Tibial artery (tissue), 4 donors: ENCODE data around the gene FCAR.
"Not testable (repeated sequence)": the region's sequence is repeated elsewhere in the genome, so short reads cannot be mapped to it uniquely, and the experiment has no call there.

Source experiments
- DNase-seq, 2 donors: peaks; one replicate each; pipeline ENCODE4 v3.0.0-alpha.2; 2019
- H3K27ac ChIP-seq, 2 donors: fragments of 200-600 bp; sonication (generic) in 1 of 2; 1 replicate in 1 of 2; 2 replicates in 1 of 2; pipeline ENCODE4 v1.5.1; 2018 to 2019; ENCODE audit warnings: mild to moderate bottlenecking in 1 of 2
- H3K27me3 ChIP-seq, 2 donors: fragments of 200-600 bp; sonication (generic) in 1 of 2; one replicate each; pipeline versions ENCODE4 v1.5.1 to v1.6.0; 2016 to 2019
- H3K36me3 ChIP-seq, 3 donors: fragments of 200-600 bp; sonication (generic) in 2 of 3; one replicate each; pipeline ENCODE4 v1.5.1; 2016 to 2019; ENCODE audit warnings: mild to moderate bottlenecking in 2 of 3
- H3K4me1 ChIP-seq, 4 donors: fragments of 200-600 bp; sonication (generic) in 2 of 4; 1 replicate in 3 of 4; 2 replicates in 1 of 4; pipeline ENCODE4 v1.5.1; 2016 to 2019
- H3K4me3 ChIP-seq, 2 donors: fragments of 200-600 bp; sonication (generic) in 1 of 2; 1 replicate in 1 of 2; 2 replicates in 1 of 2; pipeline ENCODE4 v1.5.1; 2018 to 2019; ENCODE audit warnings: mild to moderate bottlenecking in 2 of 2
- H3K9me3 ChIP-seq, 3 donors: fragments of 200-600 bp; sonication (generic) in 1 of 3; one replicate each; pipeline ENCODE4 v1.5.1; 2016 to 2019
- intact Hi-C: fragments of 100-400 bp; cut with DNase I; formaldehyde crosslinking; loops from one replicate; pipeline ENCODE4 v1.15.0; 2023; ENCODE audit warnings: low total_unique reads
- TF ChIP-seq, protein P1 (sequence below), 2 experiments: fragments of 200-600 bp in 1 of 2; fragments of 450-650 bp in 1 of 2; IDR thresholded peaks; one replicate each; pipeline ENCODE4 v1.5.1; 2017 to 2019; ENCODE audit warnings: antibody characterized with exemption in 2 of 2, mild to moderate bottlenecking in 1 of 2, moderate library complexity in 1 of 2

Gene FCAR

DNA sequence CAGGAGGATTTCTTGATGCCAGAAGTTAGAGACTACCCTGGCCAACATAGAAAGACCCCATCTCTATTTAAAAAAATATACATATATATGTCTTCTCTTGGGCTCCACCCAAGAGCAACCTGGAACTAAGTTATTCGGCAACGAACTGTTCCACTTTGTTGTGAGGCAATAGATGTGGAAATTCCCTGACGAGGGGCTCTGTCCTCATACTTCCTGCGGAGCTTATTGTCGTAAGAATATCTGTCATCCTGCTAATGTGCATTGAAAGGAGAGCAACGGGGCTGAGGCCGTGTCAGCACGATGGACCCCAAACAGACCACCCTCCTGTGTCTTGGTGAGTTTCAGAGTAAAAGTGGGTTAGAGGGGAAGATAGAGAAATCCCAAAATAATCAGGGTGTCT, at the start of gene FCAR:
FCAR (plus strand) TSS at position 246 of the 400 bp plus-strand sequence; CDS start at position 301, 55 bp downstream.
- no peaks in the 10 kb centered on the region for H3K27me3 ChIP-seq
- no peak for DNase-seq
- no peaks in the 10 kb centered on the region for H3K4me1 ChIP-seq
- H3K36me3 ChIP-seq = no peaks in the 10 kb centered on the region
- H3K4me3 ChIP-seq = no peak within 1 kb of the TSS
- intact Hi-C loops = no loop called here
- H3K9me3 ChIP-seq = peaks cover 0 to 3% (median 0%) of the 10 kb centered on the region in 3 donors
- no peak within 1 kb of the TSS for H3K27ac ChIP-seq
- TF ChIP-seq, protein P1, sequence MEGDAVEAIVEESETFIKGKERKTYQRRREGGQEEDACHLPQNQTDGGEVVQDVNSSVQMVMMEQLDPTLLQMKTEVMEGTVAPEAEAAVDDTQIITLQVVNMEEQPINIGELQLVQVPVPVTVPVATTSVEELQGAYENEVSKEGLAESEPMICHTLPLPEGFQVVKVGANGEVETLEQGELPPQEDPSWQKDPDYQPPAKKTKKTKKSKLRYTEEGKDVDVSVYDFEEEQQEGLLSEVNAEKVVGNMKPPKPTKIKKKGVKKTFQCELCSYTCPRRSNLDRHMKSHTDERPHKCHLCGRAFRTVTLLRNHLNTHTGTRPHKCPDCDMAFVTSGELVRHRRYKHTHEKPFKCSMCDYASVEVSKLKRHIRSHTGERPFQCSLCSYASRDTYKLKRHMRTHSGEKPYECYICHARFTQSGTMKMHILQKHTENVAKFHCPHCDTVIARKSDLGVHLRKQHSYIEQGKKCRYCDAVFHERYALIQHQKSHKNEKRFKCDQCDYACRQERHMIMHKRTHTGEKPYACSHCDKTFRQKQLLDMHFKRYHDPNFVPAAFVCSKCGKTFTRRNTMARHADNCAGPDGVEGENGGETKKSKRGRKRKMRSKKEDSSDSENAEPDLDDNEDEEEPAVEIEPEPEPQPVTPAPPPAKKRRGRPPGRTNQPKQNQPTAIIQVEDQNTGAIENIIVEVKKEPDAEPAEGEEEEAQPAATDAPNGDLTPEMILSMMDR (IDR thresholded peaks at IDR 0.05) = no peak

- H3K9me3 ChIP-seq, DNase-seq, H3K36me3 ChIP-seq, H3K4me3 ChIP-seq, H3K4me1 ChIP-seq, H3K27ac ChIP-seq, H3K27me3 ChIP-seq, intact Hi-C loops: not testable (repeated sequence)
Observed at GRCh38 chr19:54824416-54824815, 49.6 kb upstream of the FCAR start.

DNA sequence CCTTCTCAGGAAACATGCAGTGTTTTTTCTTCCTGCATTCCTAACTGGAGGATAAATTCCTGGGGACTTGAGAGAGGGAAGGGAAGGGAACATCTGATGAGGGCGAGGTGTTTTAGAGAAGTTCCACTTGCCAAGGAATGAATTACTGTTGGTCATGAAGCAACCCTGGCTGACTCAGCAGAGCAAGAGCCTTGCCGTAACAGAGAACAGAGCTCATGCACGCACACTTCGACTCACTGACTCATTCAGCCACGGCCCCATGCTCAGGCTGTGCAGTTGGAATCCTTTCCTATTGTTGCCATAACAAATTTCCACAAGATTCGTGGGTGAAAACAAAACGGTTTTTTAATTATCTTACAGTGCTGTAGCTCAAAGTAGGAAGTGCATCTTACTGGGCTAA, 48.7 kb upstream of the FCAR start:
- H3K27ac ChIP-seq, H3K4me1 ChIP-seq, H3K9me3 ChIP-seq, H3K27me3 ChIP-seq, H3K4me3 ChIP-seq, DNase-seq, intact Hi-C loops, H3K36me3 ChIP-seq: not testable (repeated sequence)

DNA sequence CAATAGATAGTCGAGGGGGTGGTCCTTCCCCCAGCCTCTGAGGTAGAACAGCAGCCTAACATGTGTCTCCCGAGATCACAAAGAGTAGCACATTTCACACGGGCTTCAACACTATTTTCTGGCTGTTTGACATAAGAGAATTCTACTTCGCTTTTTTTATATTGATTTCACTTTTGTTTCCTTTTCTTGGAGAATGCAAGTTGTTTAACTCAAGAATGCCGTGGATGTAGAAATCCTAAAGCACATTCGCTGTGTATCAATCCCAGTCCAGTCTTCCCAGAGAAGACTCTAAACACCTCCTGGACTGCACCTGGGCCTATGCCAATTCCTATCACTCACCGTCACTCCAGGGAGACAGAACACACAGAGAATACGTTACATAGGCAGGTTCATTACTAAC, 46.0 kb upstream of the FCAR start:
- H3K27ac ChIP-seq, intact Hi-C loops, H3K27me3 ChIP-seq, H3K9me3 ChIP-seq, H3K4me3 ChIP-seq, DNase-seq, H3K36me3 ChIP-seq, H3K4me1 ChIP-seq: not testable (repeated sequence)

DNA sequence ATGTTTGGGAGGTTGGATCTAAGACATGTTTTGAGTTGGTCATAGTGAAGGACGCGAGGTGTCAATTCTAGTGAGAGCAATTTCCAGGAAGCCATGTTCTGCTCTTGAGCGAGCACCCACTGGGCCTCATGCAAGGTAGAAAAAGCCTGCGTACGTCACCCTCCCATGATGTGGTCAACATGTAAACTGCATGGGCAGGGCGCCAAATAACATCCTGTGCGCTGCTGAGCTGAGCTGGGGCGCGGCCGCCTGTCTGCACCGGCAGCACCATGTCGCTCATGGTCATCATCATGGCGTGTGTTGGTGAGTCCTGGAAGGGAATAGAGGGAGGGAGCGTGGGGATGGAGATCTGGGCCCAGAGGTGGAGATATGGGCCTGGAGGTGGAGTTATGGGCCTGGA, 41.5 kb upstream of the FCAR start, which contains the start of gene KIR2DS4:
KIR2DS4 (plus strand) TSS at position 181 of the 400 bp plus-strand sequence.
- intact Hi-C loops, H3K36me3 ChIP-seq, DNase-seq: not testable (repeated sequence)

DNA sequence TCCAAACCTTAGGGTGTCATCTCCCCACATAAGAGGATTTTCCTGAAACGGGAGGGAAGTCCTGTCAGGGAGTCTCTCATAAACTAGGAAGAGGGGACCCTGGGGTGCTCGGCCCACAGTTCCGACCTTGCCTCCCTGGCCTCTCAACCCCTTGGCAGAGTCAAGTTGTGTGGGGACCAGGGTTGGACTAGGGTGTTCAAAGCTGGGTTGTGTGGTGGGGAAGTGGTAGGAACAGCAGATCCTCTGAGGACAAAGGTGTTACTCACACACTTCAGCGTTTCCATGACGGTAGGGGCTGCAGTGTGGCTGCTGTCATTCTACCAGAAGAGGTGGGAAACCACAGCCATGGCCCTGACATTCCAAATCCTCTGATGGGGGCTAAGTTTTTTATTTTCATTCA, 38.9 kb upstream of the FCAR start:
- H3K9me3 ChIP-seq = not testable (repeated sequence)

More for the DNA sequence above, 41.5 kb upstream of the FCAR start, which contains the start of gene KIR2DS4:
- H3K27me3 ChIP-seq, H3K27ac ChIP-seq, H3K4me1 ChIP-seq, H3K4me3 ChIP-seq, H3K9me3 ChIP-seq: not testable (repeated sequence)

GRCh38 chr19:54837522-54837921, 36.5 kb upstream of the FCAR start:
- H3K4me1 ChIP-seq, H3K36me3 ChIP-seq, H3K27ac ChIP-seq, DNase-seq, H3K9me3 ChIP-seq, H3K4me3 ChIP-seq, H3K27me3 ChIP-seq, intact Hi-C loops: not testable (repeated sequence)

More for the DNA sequence above, 38.9 kb upstream of the FCAR start:
- DNase-seq, H3K4me1 ChIP-seq, H3K27me3 ChIP-seq, intact Hi-C loops, H3K27ac ChIP-seq, H3K36me3 ChIP-seq, H3K4me3 ChIP-seq: not testable (repeated sequence)

DNA sequence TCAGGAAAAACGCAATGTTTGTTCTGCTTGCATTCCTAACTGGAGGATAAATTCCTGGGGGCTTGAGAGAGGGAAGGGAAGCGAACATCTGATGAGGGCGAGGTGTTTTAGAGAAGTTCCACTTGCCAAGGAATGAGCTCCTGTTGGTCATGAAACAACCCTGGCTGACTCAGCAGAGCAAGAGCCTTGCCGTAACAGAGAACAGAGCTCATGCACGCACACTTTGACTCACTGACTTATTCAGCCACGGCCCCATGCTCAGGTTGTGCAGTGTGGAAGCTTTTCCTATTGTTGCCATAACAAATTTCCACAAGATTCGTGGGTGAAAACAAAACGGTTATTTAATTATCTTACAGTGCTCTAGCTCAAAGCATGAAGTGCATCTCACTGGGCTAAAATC, 30.9 kb upstream of the FCAR start:
- DNase-seq, H3K9me3 ChIP-seq, H3K4me3 ChIP-seq, H3K36me3 ChIP-seq, H3K27me3 ChIP-seq, H3K4me1 ChIP-seq, H3K27ac ChIP-seq, intact Hi-C loops: not testable (repeated sequence)

- H3K9me3 ChIP-seq, H3K36me3 ChIP-seq, DNase-seq, intact Hi-C loops, H3K4me1 ChIP-seq, H3K27me3 ChIP-seq, H3K27ac ChIP-seq, H3K4me3 ChIP-seq: not testable (repeated sequence)
Observed at GRCh38 chr19:54850061-54850640, 23.9 kb upstream of the FCAR start, which contains the start of gene KIR3DL2. Gene KIR3DL2 (plus strand): TSS chr19:54850443. CDS start chr19:54850476, 33 bp downstream.

DNA sequence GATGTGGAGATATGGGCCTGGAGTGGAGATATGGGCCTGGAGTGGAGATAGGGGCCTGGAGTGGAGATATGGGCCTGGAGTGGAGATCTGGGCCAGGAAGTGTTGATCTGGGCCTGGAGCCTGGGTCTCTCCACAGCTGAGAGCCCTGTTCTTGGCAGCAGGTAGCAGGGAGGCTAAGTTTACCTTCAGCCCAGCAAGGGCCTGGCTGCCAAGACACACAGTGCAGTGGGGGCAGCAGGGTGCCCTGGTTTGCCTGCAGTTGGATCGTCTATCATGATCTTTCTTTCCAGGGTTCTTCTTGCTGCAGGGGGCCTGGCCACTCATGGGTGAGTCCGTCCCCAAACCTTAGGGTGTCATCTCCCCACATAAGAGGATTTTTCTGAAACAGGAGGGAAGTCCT, 23.1 kb upstream of the FCAR start:
- no peaks in the 10 kb centered on the region for H3K36me3 ChIP-seq
- TF ChIP-seq, protein P1 (IDR thresholded peaks at IDR 0.05) = no peak

More for the DNA sequence above, 23.1 kb upstream of the FCAR start:
- intact Hi-C loops = no loop called here
- no peaks in the 10 kb centered on the region for H3K27me3 ChIP-seq
- H3K9me3 ChIP-seq = no peaks in the 10 kb centered on the region
- DNase-seq = no peak
- H3K4me1 ChIP-seq = no peaks in the 10 kb centered on the region
- H3K27ac ChIP-seq = no peak overlapping the region
- H3K4me3 ChIP-seq = no peak overlapping the region
